Measurements from ENCODE around the gene TSC22D2. TPM values are rescaled to one million over a fixed set of nuclear protein-coding genes. Genes with fewer than 3 reads are reported as not detected.

The TSC22D2 gene
- polyA plus RNA-seq, 1 donor from 2014 or later: 15.3 TPM

DNA sequence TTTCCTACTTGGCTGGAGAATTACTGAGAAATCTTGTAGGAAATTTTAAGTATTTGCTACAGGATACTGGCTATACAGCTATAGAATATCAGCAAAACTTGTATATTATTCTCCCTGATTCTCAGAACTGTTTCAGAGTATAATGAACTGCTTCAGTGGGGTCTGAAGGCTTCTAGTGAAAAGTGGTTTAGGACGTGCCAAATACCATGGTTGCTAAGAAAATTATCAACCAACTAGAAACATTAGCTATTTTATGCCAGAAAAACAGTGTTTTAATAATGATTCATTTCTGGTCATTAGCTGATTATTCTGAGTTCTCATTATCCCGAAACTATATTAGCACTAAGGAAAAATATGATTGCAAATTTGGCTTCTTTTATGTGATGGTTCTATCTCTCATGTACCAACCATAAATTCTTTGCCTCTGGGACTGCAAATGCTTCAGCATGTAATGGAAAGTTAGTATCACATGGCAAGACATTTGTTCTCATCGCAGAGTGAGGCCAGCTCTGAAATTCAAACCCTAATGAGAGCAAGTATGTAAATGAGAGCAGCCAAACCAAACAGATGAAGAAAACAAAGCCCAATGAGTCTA is 11.0 kb upstream of the TSC22D2 start:
- H3K9me3 ChIP-seq (ENCODE audit: low read length): no peaks in the 10 kb centered on the region
- no peak overlapping the region for H3K9ac ChIP-seq (ENCODE audit: low read length)
- H3K4me3 ChIP-seq (ENCODE audit: low read length): no peak overlapping the region
- H3K79me2 ChIP-seq (replicated peaks; ENCODE audit: insufficient read depth, low read length): no peaks in the 10 kb centered on the region
- H2AFZ ChIP-seq (ENCODE audit: low read depth, low read length): no peak overlapping the region
- no peaks in the 10 kb centered on the region for H3K36me3 ChIP-seq (ENCODE audit: insufficient read depth, low read length)
- no peak overlapping the region for H3K27ac ChIP-seq (ENCODE audit: low read length)
- no peaks in the 10 kb centered on the region for H3K27me3 ChIP-seq (ENCODE audit: insufficient read depth, low read depth, low read length)
- H3K9me2 ChIP-seq (ENCODE audit: insufficient read depth, low read length): no peaks in the 10 kb centered on the region
- no peak overlapping the region for H3K4me2 ChIP-seq (ENCODE audit: low read length)
- no peak for TF ChIP-seq POLR2AphosphoS5 (IDR thresholded peaks at IDR 0.05)
- TF ChIP-seq EP300 (conservative IDR thresholded peaks at IDR 0.05; ENCODE audit: poor library complexity, severe bottlenecking): no peak
- TF ChIP-seq TAF1 (IDR thresholded peaks at IDR 0.05; ENCODE audit: low read depth): no peak
- TF ChIP-seq, protein P1, sequence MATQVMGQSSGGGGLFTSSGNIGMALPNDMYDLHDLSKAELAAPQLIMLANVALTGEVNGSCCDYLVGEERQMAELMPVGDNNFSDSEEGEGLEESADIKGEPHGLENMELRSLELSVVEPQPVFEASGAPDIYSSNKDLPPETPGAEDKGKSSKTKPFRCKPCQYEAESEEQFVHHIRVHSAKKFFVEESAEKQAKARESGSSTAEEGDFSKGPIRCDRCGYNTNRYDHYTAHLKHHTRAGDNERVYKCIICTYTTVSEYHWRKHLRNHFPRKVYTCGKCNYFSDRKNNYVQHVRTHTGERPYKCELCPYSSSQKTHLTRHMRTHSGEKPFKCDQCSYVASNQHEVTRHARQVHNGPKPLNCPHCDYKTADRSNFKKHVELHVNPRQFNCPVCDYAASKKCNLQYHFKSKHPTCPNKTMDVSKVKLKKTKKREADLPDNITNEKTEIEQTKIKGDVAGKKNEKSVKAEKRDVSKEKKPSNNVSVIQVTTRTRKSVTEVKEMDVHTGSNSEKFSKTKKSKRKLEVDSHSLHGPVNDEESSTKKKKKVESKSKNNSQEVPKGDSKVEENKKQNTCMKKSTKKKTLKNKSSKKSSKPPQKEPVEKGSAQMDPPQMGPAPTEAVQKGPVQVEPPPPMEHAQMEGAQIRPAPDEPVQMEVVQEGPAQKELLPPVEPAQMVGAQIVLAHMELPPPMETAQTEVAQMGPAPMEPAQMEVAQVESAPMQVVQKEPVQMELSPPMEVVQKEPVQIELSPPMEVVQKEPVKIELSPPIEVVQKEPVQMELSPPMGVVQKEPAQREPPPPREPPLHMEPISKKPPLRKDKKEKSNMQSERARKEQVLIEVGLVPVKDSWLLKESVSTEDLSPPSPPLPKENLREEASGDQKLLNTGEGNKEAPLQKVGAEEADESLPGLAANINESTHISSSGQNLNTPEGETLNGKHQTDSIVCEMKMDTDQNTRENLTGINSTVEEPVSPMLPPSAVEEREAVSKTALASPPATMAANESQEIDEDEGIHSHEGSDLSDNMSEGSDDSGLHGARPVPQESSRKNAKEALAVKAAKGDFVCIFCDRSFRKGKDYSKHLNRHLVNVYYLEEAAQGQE (IDR thresholded peaks at IDR 0.05; ENCODE audit: borderline replicate concordance): no peak
- no peak for TF ChIP-seq SMC3 (conservative IDR thresholded peaks at IDR 0.05; ENCODE audit: poor library complexity)
- no peak for TF ChIP-seq EZH2 (IDR thresholded peaks at IDR 0.05; ENCODE audit: borderline replicate concordance, insufficient read depth, low read length, poor library complexity, severe bottlenecking)
- no peak for TF ChIP-seq MXI1 (conservative IDR thresholded peaks at IDR 0.05; ENCODE audit: poor library complexity, severe bottlenecking)
- TF ChIP-seq CTCF (IDR thresholded peaks at IDR 0.05; ENCODE audit: poor library complexity, severe bottlenecking): no peak
- TF ChIP-seq RAD21 (conservative IDR thresholded peaks at IDR 0.05): no peak
- H4K20me1 ChIP-seq (ENCODE audit: insufficient read depth): no peaks in the 10 kb centered on the region
- H3F3A ChIP-seq (ENCODE audit: insufficient read depth, low read length, poor library complexity, severe bottlenecking): no peaks in the 10 kb centered on the region

DNA sequence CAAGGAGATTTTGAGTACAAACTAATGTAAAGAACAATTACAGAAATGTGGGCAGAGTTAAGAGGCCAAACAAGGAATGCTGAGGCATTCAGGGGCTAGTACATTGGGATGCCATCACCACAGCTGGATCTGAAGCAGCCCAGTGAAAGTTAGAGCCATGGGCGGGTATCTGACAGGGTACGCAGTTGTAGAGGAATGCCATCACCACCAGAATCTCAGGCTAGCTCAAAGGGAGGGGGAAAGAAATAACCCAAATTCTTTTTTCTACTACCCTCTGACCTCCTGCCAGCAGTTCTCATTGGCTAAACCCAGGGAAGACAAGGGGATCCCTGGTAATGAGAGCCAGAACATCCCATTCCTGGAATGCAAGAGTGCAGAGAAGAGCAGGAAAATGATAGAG is 9.0 kb upstream of the TSC22D2 start:
- no peaks in the 10 kb centered on the region for H3K9me3 ChIP-seq (ENCODE audit: low read length)
- no peak overlapping the region for H3K4me2 ChIP-seq (ENCODE audit: low read length)
- H3K27me3 ChIP-seq (ENCODE audit: insufficient read depth, low read depth, low read length): no peaks in the 10 kb centered on the region
- H3K79me2 ChIP-seq (replicated peaks; ENCODE audit: insufficient read depth, low read length): no peaks in the 10 kb centered on the region
- H2AFZ ChIP-seq (ENCODE audit: low read depth, low read length): no peak overlapping the region
- H3K36me3 ChIP-seq (ENCODE audit: insufficient read depth, low read length): no peaks in the 10 kb centered on the region
- no peak overlapping the region for H3K9ac ChIP-seq (ENCODE audit: low read length)
- TF ChIP-seq RAD21 (conservative IDR thresholded peaks at IDR 0.05) (no peak), EP300 (conservative IDR thresholded peaks at IDR 0.05; ENCODE audit: poor library complexity, severe bottlenecking) (no peak), TAF1 (IDR thresholded peaks at IDR 0.05; ENCODE audit: low read depth) (no peak), MXI1 (conservative IDR thresholded peaks at IDR 0.05; ENCODE audit: poor library complexity, severe bottlenecking) (no peak)
- TF ChIP-seq, protein P1 (IDR thresholded peaks at IDR 0.05; ENCODE audit: borderline replicate concordance): no peak
- H4K20me1 ChIP-seq (ENCODE audit: insufficient read depth): no peaks in the 10 kb centered on the region
- no peaks in the 10 kb centered on the region for H3K9me2 ChIP-seq (ENCODE audit: insufficient read depth, low read length)
- no peak overlapping the region for H3K27ac ChIP-seq (ENCODE audit: low read length)
- no peaks in the 10 kb centered on the region for H3F3A ChIP-seq (ENCODE audit: insufficient read depth, low read length, poor library complexity, severe bottlenecking)
- H3K4me3 ChIP-seq (ENCODE audit: low read length): no peak overlapping the region
